H1 (cell line): ENCODE data around the gene RPL19. TPM values are rescaled to one million over a fixed set of nuclear protein-coding genes. Genes with fewer than 3 reads are reported as not detected.

ENCODE experiments used
- CTCF ChIA-PET: fragments of 300-600 bp; sonication (Branson Sonifier 250); formaldehyde crosslinking; loops from one replicate; lab custom pipeline; 2021; ENCODE audit not compliant: partially characterized antibody; lab: Charles Lee
- POLR2A ChIA-PET: fragments of 300-600 bp; sonication (Branson Sonifier 250); formaldehyde crosslinking; loops from one replicate; lab custom pipeline; 2021; ENCODE audit warnings: inconsistent platforms; ENCODE audit not compliant: partially characterized antibody; lab: Charles Lee
- DNase-seq, 2 experiments: peaks; one replicate each; pipeline versions ENCODE4 v3.0.0 to v3.0.0-alpha.2; 2010 to 2022; ENCODE audit warnings: low spot score in 2 of 2, low read depth in 1 of 2, mixed read lengths in 1 of 2
- FAIRE-seq: peaks from 2 replicates; lab custom pipeline; 2011; peaks lifted over from hg19 to GRCh38; lab: Jason Lieb, UNC
- H2AFZ ChIP-seq: 2 replicates; pipeline ENCODE4 v1.8.1; 2012; ENCODE audit warnings: low read length, inconsistent platforms
- H2AK5ac ChIP-seq: 2 replicates; pipeline ENCODE4 v1.6.1; 2013; ENCODE audit warnings: low read depth, low read length
- H2BK120ac ChIP-seq: replicated peaks from 2 replicates; pipeline ENCODE3; 2013; ENCODE audit warnings: low read depth, low read length, inconsistent platforms
- H2BK12ac ChIP-seq: 2 replicates; pipeline ENCODE4 v1.6.1; 2013; ENCODE audit warnings: low read depth, low read length
- H2BK15ac ChIP-seq: 2 replicates; pipeline ENCODE4 v1.6.1; 2013; ENCODE audit warnings: low read length
- H2BK20ac ChIP-seq: 2 replicates; pipeline ENCODE4 v1.6.1; 2013; ENCODE audit warnings: low read length
- H2BK5ac ChIP-seq: 2 replicates; pipeline ENCODE4 v1.6.1; 2013; ENCODE audit warnings: low read depth, low read length
- H3K14ac ChIP-seq: 2 replicates; pipeline ENCODE4 v1.6.1; 2013; ENCODE audit warnings: inconsistent platforms; ENCODE audit not compliant: insufficient read length
- H3K18ac ChIP-seq: 2 replicates; pipeline ENCODE4 v1.6.1; 2013; ENCODE audit warnings: low read length; ENCODE audit errors: extremely low read depth
- H3K23ac ChIP-seq: 2 replicates; pipeline ENCODE4 v1.6.1; 2013; ENCODE audit warnings: inconsistent platforms; ENCODE audit not compliant: insufficient read length
- H3K23me2 ChIP-seq: 2 replicates; pipeline ENCODE4 v1.6.1; 2013; ENCODE audit warnings: low read depth, low read length
- H3K27ac ChIP-seq: 2 replicates; pipeline ENCODE4 v1.6.1; 2011; ENCODE audit warnings: low read depth, low read length, inconsistent platforms
- H3K27me3 ChIP-seq, 4 experiments: replicated peaks in 1 of 4; 1 replicate in 1 of 4; 2 replicates in 3 of 4; pipeline versions ENCODE4 v1.6.1 to v1.8.1; 2011 to 2013; ENCODE audit warnings: low read length in 3 of 4, mild to moderate bottlenecking in 3 of 4, inconsistent platforms in 2 of 4, mixed read lengths in 2 of 4, moderate library complexity in 1 of 4; ENCODE audit not compliant: control insufficient read depth in 3 of 4, insufficient read depth in 3 of 4; ENCODE audit errors: extremely low read depth in 1 of 4
- H3K36me3 ChIP-seq, 4 experiments: 2 replicates each; pipeline versions ENCODE4 v1.6.1 to v1.8.1; 2011 to 2013; ENCODE audit warnings: mild to moderate bottlenecking in 4 of 4, low read length in 3 of 4, moderate library complexity in 2 of 4, control low read depth in 1 of 4, inconsistent platforms in 1 of 4; ENCODE audit not compliant: insufficient read depth in 4 of 4, control insufficient read depth in 2 of 4
- H3K4ac ChIP-seq: replicated peaks from 2 replicates; pipeline ENCODE3; 2013; ENCODE audit warnings: low read length, low read depth, mixed read lengths, inconsistent platforms; ENCODE audit not compliant: insufficient read length
- H3K4me1 ChIP-seq, 4 experiments: replicated peaks in 1 of 4; 1 replicate in 1 of 4; 2 replicates in 3 of 4; pipeline versions ENCODE4 v1.6.1 to v1.8.1; 2011 to 2013; ENCODE audit warnings: low read length in 3 of 4, inconsistent platforms in 2 of 4, mixed read lengths in 1 of 4; ENCODE audit not compliant: insufficient read depth in 4 of 4, control insufficient read depth in 3 of 4
- H3K4me2 ChIP-seq, 2 experiments: 2 replicates each; pipeline versions ENCODE4 v1.6.1 to v1.8.1; 2011 to 2013; ENCODE audit warnings: low read depth in 2 of 2, low read length in 2 of 2, control low read depth in 1 of 2, inconsistent platforms in 1 of 2, mild to moderate bottlenecking in 1 of 2; ENCODE audit not compliant: insufficient read depth in 1 of 2
- H3K4me3 ChIP-seq, 4 experiments: fragments of 200-600, 300-600 bp in 1 of 4; sonication (generic), shearing (Covaris generic), sonication (Bioruptor Twin) in 1 of 4; 2 replicates each; pipeline versions ENCODE4 v1.5.1 to v1.8.1; 2011 to 2016; ENCODE audit warnings: low read length in 4 of 4, low read depth in 3 of 4, control low read depth in 2 of 4, inconsistent platforms in 2 of 4, mild to moderate bottlenecking in 2 of 4, mixed read lengths in 1 of 4, moderate library complexity in 1 of 4; ENCODE audit not compliant: insufficient read depth in 2 of 4; ENCODE audit errors: extremely low read depth in 1 of 4
- H3K56ac ChIP-seq: replicated peaks from 2 replicates; pipeline ENCODE3; 2013; ENCODE audit warnings: low read depth, mild to moderate bottlenecking, mixed read lengths, low read length, inconsistent platforms; ENCODE audit not compliant: insufficient read length
- H3K79me1 ChIP-seq: 2 replicates; pipeline ENCODE4 v1.6.1; 2013; ENCODE audit warnings: low read depth, low read length, control low read depth
- H3K79me2 ChIP-seq, 2 experiments: 2 replicates each; pipeline versions ENCODE4 v1.6.1 to v1.8.1; 2012 to 2013; ENCODE audit warnings: low read length in 2 of 2, mild to moderate bottlenecking in 2 of 2, inconsistent platforms in 1 of 2; ENCODE audit not compliant: insufficient read depth in 2 of 2, control insufficient read depth in 1 of 2
- H3K9ac ChIP-seq, 4 experiments: replicated peaks in 1 of 4; 1 replicate in 1 of 4; 2 replicates in 3 of 4; pipeline versions ENCODE4 v1.6.1 to v1.8.1; 2011 to 2013; ENCODE audit warnings: low read depth in 3 of 4, low read length in 3 of 4, control low read depth in 2 of 4, mild to moderate bottlenecking in 2 of 4, moderate library complexity in 2 of 4, inconsistent platforms in 1 of 4; ENCODE audit errors: extremely low read depth in 1 of 4
- H3K9me3 ChIP-seq, 2 experiments: 2 replicates each; pipeline versions ENCODE4 v1.6.1 to v1.8.1; 2012 to 2013; ENCODE audit warnings: mild to moderate bottlenecking in 2 of 2, moderate library complexity in 2 of 2, control low read depth in 1 of 2, inconsistent platforms in 1 of 2, low read depth in 1 of 2, low read length in 1 of 2, mixed read lengths in 1 of 2; ENCODE audit not compliant: insufficient read depth in 2 of 2
- H4K20me1 ChIP-seq, 2 experiments: replicated peaks in 1 of 2; 2 replicates each; pipeline versions ENCODE3 to v1.8.1; 2011 to 2013; ENCODE audit warnings: inconsistent platforms in 2 of 2, low read length in 2 of 2, mild to moderate bottlenecking in 1 of 2; ENCODE audit not compliant: insufficient read depth in 2 of 2, control insufficient read depth in 1 of 2
- H4K5ac ChIP-seq: 2 replicates; pipeline ENCODE4 v1.6.1; 2013; ENCODE audit warnings: low read length, low read depth, mixed read lengths, inconsistent platforms; ENCODE audit not compliant: insufficient read length
- H4K8ac ChIP-seq: 2 replicates; pipeline ENCODE4 v1.8.0; 2013; ENCODE audit warnings: mild to moderate bottlenecking, moderate library complexity, low read length, inconsistent platforms; ENCODE audit not compliant: insufficient read depth; ENCODE audit errors: extremely low read depth
- H4K91ac ChIP-seq: replicated peaks from 2 replicates; pipeline ENCODE3; 2013; ENCODE audit warnings: low read length, mixed read lengths, inconsistent platforms; ENCODE audit not compliant: insufficient read length
- ASH2L ChIP-seq: fragments of 200-600, 300-600 bp; sonication (generic); IDR thresholded peaks from one replicate; pipeline ENCODE4 v1.7.1; 2017; ENCODE audit warnings: low read length
- EGR1 ChIP-seq: IDR thresholded peaks from 2 replicates; pipeline ENCODE4 v1.6.1; 2011; ENCODE audit warnings: low read depth, low read length, borderline replicate concordance
- JUN ChIP-seq: IDR thresholded peaks from 2 replicates; pipeline ENCODE4 v1.6.1; 2011; ENCODE audit warnings: low read depth, mild to moderate bottlenecking, improper control_type of control experiment, low read length
- NRF1 ChIP-seq: IDR thresholded peaks from 2 replicates; pipeline ENCODE4 v1.6.1; 2011; ENCODE audit warnings: mild to moderate bottlenecking, low read depth, low read length, improper control_type of control experiment
- RNF2 ChIP-seq: fragments of 200-900, 300-1000 bp; sonication (generic); IDR thresholded peaks from 2 replicates; pipeline ENCODE4 v1.7.1; 2016; ENCODE audit warnings: borderline replicate concordance, low read depth, mild to moderate bottlenecking, antibody characterized with exemption, low read length; ENCODE audit not compliant: poor library complexity, severe bottlenecking; ENCODE audit errors: missing control alignments
- TAF1 ChIP-seq: IDR thresholded peaks from 2 replicates; pipeline ENCODE4 v1.6.1; 2011; ENCODE audit warnings: mild to moderate bottlenecking, low read depth, low read length
- TCF12 ChIP-seq: IDR thresholded peaks from 2 replicates; pipeline ENCODE4 v1.6.1; 2011; ENCODE audit warnings: low read depth, mild to moderate bottlenecking, low read length
- whole genome bisulfite sequencing, 2 experiments: shearing (Covaris generic) in 1 of 2; methylation state at CpG; one replicate each; pipeline versions ENCODE4 v1.1.6 to v1.1.7; 2013 to 2015; ENCODE audit warnings: low lambda C conversion rate in 2 of 2, mixed read lengths in 2 of 2, inconsistent platforms in 1 of 2, low coverage in 1 of 2, missing lambda C conversion rate in 1 of 2; ENCODE audit not compliant: insufficient replicate concordance in 2 of 2, insufficient coverage in 1 of 2, insufficient read length in 1 of 2; ENCODE audit errors: extremely low coverage in 1 of 2, missing lambda C conversion rate in 1 of 2; 5-methylcytosine and 5-hydroxymethylcytosine counted together
- polyA plus RNA-seq, 7 experiments: library from polyadenylated mRNA; depleted of rRNA in 3 of 7; stranded (reverse) in 5 of 7; unstranded in 2 of 7; fragments of >200 nt in 5 of 7; fragments of 200-250 nt in 2 of 7; gene quantifications; 1 replicate in 5 of 7; 2 replicates in 1 of 7; 4 replicates in 1 of 7; pipeline versions ENCODE4 v1.2.1 to v1.2.3, GENCODE V29; 2011 to 2013; ENCODE audit warnings: missing spikeins in 2 of 7, mixed read lengths in 2 of 7
- total RNA-seq: library from RNA; stranded (reverse); fragmentation: NEBNext Ultra II Directional; extraction: Animal tissue kit (Norgen Biotek cat#: 25700); gene quantifications from 2 replicates; pipeline ENCODE4 v1.2.1, GENCODE V29; 2021
- TF ChIP-seq, protein P1 (sequence below): IDR thresholded peaks from 2 replicates; pipeline ENCODE4 v1.6.1; 2011; ENCODE audit warnings: low read depth, mild to moderate bottlenecking, low read length; ENCODE audit not compliant: insufficient read depth

The RPL19 gene
- total and polyA plus RNA-seq, 2 of the 8 experiments (the other 6 are each of a cell fraction or from before 2014, with no cell fraction given) = 2,108 to 2,182 TPM

GRCh38 chr17:39191750-39192510 lies 8.2 kb upstream of the RPL19 start:
- Histone ChIP-seq H3K9ac (peak overlapping the region in 2 of 4 experiments; percentile 8 to 30; a peak in 2 of 7 replicates), H4K8ac (peak overlapping the region; percentile 2; the same call in 1 of the 2 replicates)
- WGBS, 2 experiments = 90% methylated on average over 8 of the region's 9 CpGs; no CpG with 5 or more reads in 1 of the 2 experiments

More at GRCh38 chr17:39191750-39192510, 8.2 kb upstream of the RPL19 start:
- Histone ChIP-seq H3K14ac (no peak overlapping the region), H2BK5ac (no peak overlapping the region; the same call in 1 of the 2 replicates), H3K4me2 (no peak overlapping the region), H3K79me1 (peaks cover 19% of the 10 kb centered on the region), H2BK120ac (no peak overlapping the region), H3K9me3 (no peaks in the 10 kb centered on the region), H3K27ac (no peak overlapping the region), H3K56ac (no peak overlapping the region), H2BK12ac (no peak overlapping the region), H3K23me2 (peaks cover 1% of the 10 kb centered on the region; the same call in 1 of the 2 replicates), H2AK5ac (no peak overlapping the region), H2BK15ac (no peak overlapping the region), H4K20me1 (peaks cover 2 to 31% of the 10 kb centered on the region in 2 experiments), H3K79me2 (peaks cover 0 to 34% of the 10 kb centered on the region in 2 experiments; a peak in 1 of 4 replicates), H4K5ac (no peak overlapping the region), H3K27me3 (no peaks in the 10 kb centered on the region), H3K4me1 (peaks cover 0 to 22% (median 19%) of the 10 kb centered on the region in 4 experiments; a peak in 6 of 7 replicates), H2AFZ (no peak overlapping the region), H2BK20ac (no peak overlapping the region), H4K91ac (no peak overlapping the region), H3K18ac (no peak overlapping the region), H3K4ac (no peak overlapping the region), H3K36me3 (peaks cover 11 to 49% (median 26%) of the 10 kb centered on the region in 4 experiments; a peak in 7 of 8 replicates), H3K4me3 (no peak overlapping the region), H3K23ac (no peak overlapping the region)
- TF ChIP-seq TAF1 (no peak), TCF12 (no peak), JUN (no peak), EGR1 (no peak), RNF2 (no peak), ASH2L (no peak), NRF1 (no peak)
- TF ChIP-seq, protein P1, sequence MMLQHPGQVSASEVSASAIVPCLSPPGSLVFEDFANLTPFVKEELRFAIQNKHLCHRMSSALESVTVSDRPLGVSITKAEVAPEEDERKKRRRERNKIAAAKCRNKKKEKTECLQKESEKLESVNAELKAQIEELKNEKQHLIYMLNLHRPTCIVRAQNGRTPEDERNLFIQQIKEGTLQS = no peak
- ChIA-PET CTCF (interaction anchor here (0.6 to 2.3 kb wide), 14 partner anchors 8 to 331 kb away, joined by 3 to 10 read pairs (median 3); no protein-coding TSS in a partner anchor), POLR2A (interaction anchor here (1.0 to 5.9 kb wide), 4 partner anchors 8 to 52 kb away, joined by 3 to 51 read pairs (median 4); partner anchors contain the start of gene RPL19)
- FAIRE-seq (no peak), DNase-seq (no peak)
